CD4-positive, alpha-beta T cell treated with Interleukin-6 for 4 hours (primary cell): ENCODE results near the gene TSPYL1.
"Not testable (repeated sequence)": the region's sequence is repeated elsewhere in the genome, so short reads cannot be mapped to it uniquely, and the experiment has no call there.

ENCODE experiments used
- DNase-seq: peaks from one replicate; pipeline ENCODE4 v3.0.0-alpha.2; 2020; ENCODE audit warnings: mixed read lengths

The TSPYL1 gene

GRCh38 chr6:116279232-116280160, at the start of gene TSPYL1:
TSPYL1 (minus strand) TSS chr6:116279930; CDS start chr6:116279830, 100 bp downstream.
- DNase-seq, result peak; percentile 95

- DNase-seq, result no peak
These were observed 49.4 kb upstream of the TSPYL1 start for GRCh38 chr6:116329156-116329555.

- DNase-seq, result no peak
These were observed 48.8 kb upstream of the TSPYL1 start for GRCh38 chr6:116328528-116328903.

- DNase-seq, result no peak
These were observed 48.2 kb upstream of the TSPYL1 start for GRCh38 chr6:116327803-116328527.

- no peak for DNase-seq
These were observed 47.3 kb upstream of the TSPYL1 start for GRCh38 chr6:116326996-116327395.

GRCh38 chr6:116326181-116326671, 46.5 kb upstream of the TSPYL1 start:
- no peak for DNase-seq

- DNase-seq, result not testable (repeated sequence)
These were observed 46.0 kb upstream of the TSPYL1 start for GRCh38 chr6:116325634-116326132.

GRCh38 chr6:116323863-116324262, 44.1 kb upstream of the TSPYL1 start:
- no peak for DNase-seq

- DNase-seq, result not testable (repeated sequence)
These were observed 42.2 kb upstream of the TSPYL1 start for GRCh38 chr6:116321933-116322332.

- no peak for DNase-seq
These were observed 37.2 kb upstream of the TSPYL1 start for GRCh38 chr6:116316772-116317467.

- DNase-seq, result no peak
These were observed 35.1 kb upstream of the TSPYL1 start for GRCh38 chr6:116314878-116315277.

GRCh38 chr6:116314218-116314617, 34.5 kb upstream of the TSPYL1 start:
- DNase-seq, result no peak

GRCh38 chr6:116313101-116313776, 33.5 kb upstream of the TSPYL1 start:
- no peak for DNase-seq

- no peak for DNase-seq
These were observed 29.9 kb upstream of the TSPYL1 start for GRCh38 chr6:116309657-116310056.

GRCh38 chr6:116309001-116309400, 29.3 kb upstream of the TSPYL1 start:
- no peak for DNase-seq

- no peak for DNase-seq
These were observed 27.9 kb upstream of the TSPYL1 start for GRCh38 chr6:116307633-116308032.

GRCh38 chr6:116307001-116307400, 27.3 kb upstream of the TSPYL1 start:
- DNase-seq, result no peak

GRCh38 chr6:116304538-116305097, 24.9 kb upstream of the TSPYL1 start:
- no peak for DNase-seq

GRCh38 chr6:116301104-116301503, 21.4 kb upstream of the TSPYL1 start:
- DNase-seq, result no peak

GRCh38 chr6:116300566-116300965, 20.8 kb upstream of the TSPYL1 start:
- no peak for DNase-seq

- DNase-seq, result no peak
These were observed 19.2 kb upstream of the TSPYL1 start for GRCh38 chr6:116298973-116299372.

GRCh38 chr6:116298273-116298672, 18.5 kb upstream of the TSPYL1 start:
- no peak for DNase-seq
